ENCODE data around the gene LCTL. TPM values are rescaled to one million over a fixed set of nuclear protein-coding genes. Genes with fewer than 3 reads are reported as not detected.

The LCTL gene
- polyA plus RNA-seq, 3 donors = not detected

DNA sequence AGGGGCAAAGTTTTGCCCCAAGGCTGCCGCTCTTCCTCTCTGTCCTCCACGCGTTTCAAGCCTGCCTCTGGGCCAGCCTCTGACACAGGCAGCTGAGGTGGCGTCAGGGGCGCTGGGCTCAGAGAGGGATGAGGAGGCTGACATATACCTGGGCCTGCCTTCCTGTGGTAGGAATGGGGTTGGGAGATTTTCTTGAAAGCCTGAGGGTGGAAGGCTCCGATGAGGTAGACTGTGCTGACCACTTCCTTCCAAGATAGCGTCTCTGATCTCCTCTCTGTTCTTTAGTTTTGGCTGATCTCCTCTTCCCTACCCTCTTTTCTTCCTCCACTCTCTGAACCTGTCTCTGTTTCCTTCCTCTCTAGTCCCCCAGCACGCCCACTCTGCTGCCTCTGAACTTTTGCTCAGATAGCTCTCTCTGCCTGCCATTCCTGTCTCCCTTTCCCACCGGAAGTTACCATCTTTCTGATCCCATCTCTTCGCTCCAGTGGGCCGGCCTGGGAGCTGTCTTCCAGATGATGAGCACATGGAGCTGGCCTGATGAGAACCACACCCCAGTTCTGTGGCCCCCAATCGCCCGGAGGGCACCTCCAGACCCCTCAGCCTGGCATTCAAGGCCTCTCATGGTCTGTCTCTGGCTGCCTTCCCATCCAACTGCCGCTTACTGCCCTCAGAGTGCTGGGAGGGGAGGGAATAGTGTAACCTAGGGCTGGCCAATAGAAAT, 32.5 kb upstream of the LCTL start:
- Mint-ChIP-seq H3K27me3 (ENCODE audit: low read depth in 3 of 3) (peaks cover 1 to 14% (median 2%) of the 10 kb centered on the region in 3 donors), H3K27ac (no peak overlapping the region), H3K4me3 (no peak overlapping the region), H3K4me1 (no peaks in the 10 kb centered on the region), H3K9me3 (no peaks in the 10 kb centered on the region), H3K36me3 (no peaks in the 10 kb centered on the region)
- intact Hi-C loops (cut with micrococcal nuclease) = no loop called here
- WGBS (ENCODE audit: insufficient coverage) = 80% methylated on average over 7 of the region's 14 CpGs
- Histone ChIP-seq H3K36me3 (replicated peaks in 1 of 2; ENCODE audit: control insufficient read depth in 1 of 2, insufficient read depth in 2 of 2, low read length in 2 of 2) (no peaks in the 10 kb centered on the region), H3K9me3 (replicated peaks in 1 of 2; ENCODE audit: control insufficient read depth in 1 of 2, insufficient read depth in 1 of 2, low read length in 2 of 2) (no peaks in the 10 kb centered on the region), H3K79me2 (ENCODE audit: insufficient read depth, low read length) (no peaks in the 10 kb centered on the region), H4K20me1 (ENCODE audit: insufficient read depth, low read length) (no peaks in the 10 kb centered on the region), H3K27ac (ENCODE audit: low read depth in 1 of 2, low read length in 2 of 2) (no peak overlapping the region), H3K4me3 (replicated peaks in 1 of 3; ENCODE audit: low read depth in 2 of 3, low read length in 3 of 3) (no peak overlapping the region), H3K27me3 (ENCODE audit: control insufficient read depth in 2 of 2, insufficient read depth in 2 of 2, low read length in 2 of 2) (no peaks in the 10 kb centered on the region), H3K9ac (ENCODE audit: insufficient read depth, low read length, poor library complexity, severe bottlenecking) (no peak overlapping the region), H3K4me1 (ENCODE audit: control insufficient read depth in 1 of 2, insufficient read depth in 2 of 2, low read length in 2 of 2) (no peaks in the 10 kb centered on the region), H2AFZ (ENCODE audit: insufficient read depth, low read depth, low read length, poor library complexity, severe bottlenecking) (no peak overlapping the region), H3K4me2 (replicated peaks; ENCODE audit: extremely low read depth, low read length, poor library complexity, severe bottlenecking) (no peak overlapping the region)
- DNase-seq = no peak
- TF ChIP-seq, protein P1, sequence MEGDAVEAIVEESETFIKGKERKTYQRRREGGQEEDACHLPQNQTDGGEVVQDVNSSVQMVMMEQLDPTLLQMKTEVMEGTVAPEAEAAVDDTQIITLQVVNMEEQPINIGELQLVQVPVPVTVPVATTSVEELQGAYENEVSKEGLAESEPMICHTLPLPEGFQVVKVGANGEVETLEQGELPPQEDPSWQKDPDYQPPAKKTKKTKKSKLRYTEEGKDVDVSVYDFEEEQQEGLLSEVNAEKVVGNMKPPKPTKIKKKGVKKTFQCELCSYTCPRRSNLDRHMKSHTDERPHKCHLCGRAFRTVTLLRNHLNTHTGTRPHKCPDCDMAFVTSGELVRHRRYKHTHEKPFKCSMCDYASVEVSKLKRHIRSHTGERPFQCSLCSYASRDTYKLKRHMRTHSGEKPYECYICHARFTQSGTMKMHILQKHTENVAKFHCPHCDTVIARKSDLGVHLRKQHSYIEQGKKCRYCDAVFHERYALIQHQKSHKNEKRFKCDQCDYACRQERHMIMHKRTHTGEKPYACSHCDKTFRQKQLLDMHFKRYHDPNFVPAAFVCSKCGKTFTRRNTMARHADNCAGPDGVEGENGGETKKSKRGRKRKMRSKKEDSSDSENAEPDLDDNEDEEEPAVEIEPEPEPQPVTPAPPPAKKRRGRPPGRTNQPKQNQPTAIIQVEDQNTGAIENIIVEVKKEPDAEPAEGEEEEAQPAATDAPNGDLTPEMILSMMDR (IDR thresholded peaks at IDR 0.05) = no peak

DNA sequence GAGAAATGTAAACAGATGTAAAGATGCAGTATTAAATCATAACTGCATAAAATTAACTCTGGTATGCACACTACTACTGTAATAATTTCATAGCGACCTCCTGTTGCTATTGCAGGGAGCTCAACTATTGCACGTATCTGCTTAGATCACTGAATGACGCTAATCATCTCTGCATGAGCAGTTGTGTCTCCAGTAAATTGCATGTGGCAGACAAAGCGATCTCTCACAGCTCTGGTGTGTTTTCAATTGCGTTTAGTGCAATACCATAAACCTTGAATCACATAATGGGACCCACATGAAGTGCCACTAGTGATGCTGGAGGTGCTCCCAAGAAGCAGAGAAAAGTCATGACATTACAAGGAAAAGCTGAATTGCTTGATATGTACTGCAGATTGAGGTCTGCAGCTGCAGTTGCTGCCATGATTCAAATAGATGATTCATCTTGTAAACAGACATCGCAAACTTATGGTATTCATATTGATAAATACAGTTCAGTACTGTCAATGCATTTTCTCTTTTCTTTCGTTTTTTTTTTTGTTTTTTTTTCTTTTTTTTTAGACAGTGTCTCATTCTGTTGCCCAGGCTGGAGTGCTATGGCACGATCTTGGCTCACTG, 30.2 kb upstream of the LCTL start:
- H3K4me3 ChIP-seq (replicated peaks in 1 of 3; ENCODE audit: low read depth in 2 of 3, low read length in 3 of 3) = no peak overlapping the region
- H3K27me3 Mint-ChIP-seq (ENCODE audit: low read depth in 3 of 3) = peaks cover 0 to 9% (median 3%) of the 10 kb centered on the region in 3 donors
- no peak for DNase-seq
- H3K9me3 Mint-ChIP-seq = no peaks in the 10 kb centered on the region
- no peak overlapping the region for H2AFZ ChIP-seq (ENCODE audit: insufficient read depth, low read depth, low read length, poor library complexity, severe bottlenecking)
- H3K4me3 Mint-ChIP-seq = no peak overlapping the region
- H4K20me1 ChIP-seq (ENCODE audit: insufficient read depth, low read length) = no peaks in the 10 kb centered on the region
- H3K79me2 ChIP-seq (ENCODE audit: insufficient read depth, low read length) = no peaks in the 10 kb centered on the region
- no peaks in the 10 kb centered on the region for H3K27me3 ChIP-seq (ENCODE audit: control insufficient read depth in 2 of 2, insufficient read depth in 2 of 2, low read length in 2 of 2)
- 96% methylated on average over 4 of the region's 8 CpGs for WGBS (ENCODE audit: insufficient coverage)
- H3K4me2 ChIP-seq (replicated peaks; ENCODE audit: extremely low read depth, low read length, poor library complexity, severe bottlenecking) = no peak overlapping the region
- no peak overlapping the region for H3K9ac ChIP-seq (ENCODE audit: insufficient read depth, low read length, poor library complexity, severe bottlenecking)
- peaks cover 6% of the 10 kb centered on the region for H3K4me1 Mint-ChIP-seq
- no peaks in the 10 kb centered on the region for H3K4me1 ChIP-seq (ENCODE audit: control insufficient read depth in 1 of 2, insufficient read depth in 2 of 2, low read length in 2 of 2)
- H3K27ac ChIP-seq (ENCODE audit: low read depth in 1 of 2, low read length in 2 of 2) = no peak overlapping the region
- H3K36me3 ChIP-seq (replicated peaks in 1 of 2; ENCODE audit: control insufficient read depth in 1 of 2, insufficient read depth in 2 of 2, low read length in 2 of 2) = no peaks in the 10 kb centered on the region
- no peaks in the 10 kb centered on the region for H3K9me3 ChIP-seq (replicated peaks in 1 of 2; ENCODE audit: control insufficient read depth in 1 of 2, insufficient read depth in 1 of 2, low read length in 2 of 2)
- TF ChIP-seq, protein P1 (IDR thresholded peaks at IDR 0.05) = no peak
- H3K36me3 Mint-ChIP-seq = no peaks in the 10 kb centered on the region
- intact Hi-C loops (cut with micrococcal nuclease) = no loop called here
- no peak overlapping the region for H3K27ac Mint-ChIP-seq

Measured in CD14-positive monocyte (primary cell).